ENCODE measurements around the gene ROBO3. TPM values are rescaled to one million over a fixed set of nuclear protein-coding genes. Genes with fewer than 3 reads are reported as not detected.

ROBO3 gene
- total RNA-seq, 1 experiment from 2014 or later, result 30.7 TPM

GRCh38 chr11:124922831-124923230 is 57.6 kb downstream of the ROBO3 start:
- Histone ChIP-seq H3K4me3 (replicated peaks in 1 of 2; ENCODE audit: low read depth in 1 of 2, low read length in 2 of 2) (no peak overlapping the region), H3K4me1 (ENCODE audit: control insufficient read depth in 1 of 2, insufficient read depth in 2 of 2, low read length in 2 of 2) (no peaks in the 10 kb centered on the region), H3K27me3 (ENCODE audit: insufficient read depth, low read length) (no peaks in the 10 kb centered on the region), H3K9me3 (ENCODE audit: control insufficient read depth in 1 of 2, insufficient read depth in 1 of 2, low read depth in 1 of 2, low read length in 2 of 2) (no peaks in the 10 kb centered on the region), H3K27ac (ENCODE audit: low read depth, low read length) (no peak overlapping the region), H4K20me1 (ENCODE audit: insufficient read depth) (no peaks in the 10 kb centered on the region), H3K9ac (ENCODE audit: low read length) (no peak overlapping the region), H3K79me2 (ENCODE audit: insufficient read depth, low read length) (no peaks in the 10 kb centered on the region), H3K36me3 (ENCODE audit: control insufficient read depth in 1 of 2, insufficient read depth in 2 of 2, low read length in 2 of 2) (no peaks in the 10 kb centered on the region), H3K4me2 (ENCODE audit: low read length) (no peak overlapping the region), H2AFZ (ENCODE audit: low read depth, low read length, poor library complexity, severe bottlenecking) (no peak overlapping the region), H3K9me2 (ENCODE audit: insufficient read depth) (no peaks in the 10 kb centered on the region)
- intact Hi-C loops (cut with micrococcal nuclease), result no loop called here
- no TSS peak for BruUV-seq (replicated peaks)
- ChIA-PET CTCF (no interaction called here), POLR2A (no interaction called here), RAD21 (ENCODE audit: low non-redundant PET in 1 of 2, low total read pairs in 2 of 2, uncharacterized antibody in 2 of 2, unreplicated experiment in 2 of 2) (no interaction called here)
- ATAC-seq (no peak), DNase-seq (ENCODE audit: low read depth, low spot score) (no peak)
- TF ChIP-seq ATF3 (IDR thresholded peaks at IDR 0.05) (no peak), POLR2A (IDR thresholded peaks at IDR 0.05; ENCODE audit: borderline replicate concordance, extremely low read depth, insufficient read depth, insufficient read length) (no peak), ZFX (IDR thresholded peaks at IDR 0.05) (no peak), JUND (IDR thresholded peaks at IDR 0.05) (no peak), SRF (IDR thresholded peaks at IDR 0.05; ENCODE audit: low read depth) (no peak), SIN3A (IDR thresholded peaks at IDR 0.05; ENCODE audit: low read depth) (no peak), YY1 (IDR thresholded peaks at IDR 0.05; ENCODE audit: extremely low read depth, insufficient replicate concordance, low read depth, low read length) (no peak), RAD21 (IDR thresholded peaks at IDR 0.05; ENCODE audit: low read depth) (no peak), TCF7L2 (IDR thresholded peaks at IDR 0.05; ENCODE audit: borderline replicate concordance, extremely low read depth, insufficient read depth, insufficient read length) (no peak), FOSL1 (IDR thresholded peaks at IDR 0.05; ENCODE audit: low read depth) (no peak), ELF1 (IDR thresholded peaks at IDR 0.05; ENCODE audit: borderline replicate concordance, low read depth) (no peak), EGR1 (IDR thresholded peaks at IDR 0.05; ENCODE audit: low read depth) (no peak), POLR2AphosphoS5 (IDR thresholded peaks at IDR 0.05; ENCODE audit: low read depth, low read length) (no peak), EZH2 (IDR thresholded peaks at IDR 0.05) (no peak), CEBPB (IDR thresholded peaks at IDR 0.05; ENCODE audit: low read depth) (no peak), ZBTB33 (IDR thresholded peaks at IDR 0.05; ENCODE audit: extremely low read depth, insufficient replicate concordance, low read length) (no peak)
- TF ChIP-seq, protein P1, sequence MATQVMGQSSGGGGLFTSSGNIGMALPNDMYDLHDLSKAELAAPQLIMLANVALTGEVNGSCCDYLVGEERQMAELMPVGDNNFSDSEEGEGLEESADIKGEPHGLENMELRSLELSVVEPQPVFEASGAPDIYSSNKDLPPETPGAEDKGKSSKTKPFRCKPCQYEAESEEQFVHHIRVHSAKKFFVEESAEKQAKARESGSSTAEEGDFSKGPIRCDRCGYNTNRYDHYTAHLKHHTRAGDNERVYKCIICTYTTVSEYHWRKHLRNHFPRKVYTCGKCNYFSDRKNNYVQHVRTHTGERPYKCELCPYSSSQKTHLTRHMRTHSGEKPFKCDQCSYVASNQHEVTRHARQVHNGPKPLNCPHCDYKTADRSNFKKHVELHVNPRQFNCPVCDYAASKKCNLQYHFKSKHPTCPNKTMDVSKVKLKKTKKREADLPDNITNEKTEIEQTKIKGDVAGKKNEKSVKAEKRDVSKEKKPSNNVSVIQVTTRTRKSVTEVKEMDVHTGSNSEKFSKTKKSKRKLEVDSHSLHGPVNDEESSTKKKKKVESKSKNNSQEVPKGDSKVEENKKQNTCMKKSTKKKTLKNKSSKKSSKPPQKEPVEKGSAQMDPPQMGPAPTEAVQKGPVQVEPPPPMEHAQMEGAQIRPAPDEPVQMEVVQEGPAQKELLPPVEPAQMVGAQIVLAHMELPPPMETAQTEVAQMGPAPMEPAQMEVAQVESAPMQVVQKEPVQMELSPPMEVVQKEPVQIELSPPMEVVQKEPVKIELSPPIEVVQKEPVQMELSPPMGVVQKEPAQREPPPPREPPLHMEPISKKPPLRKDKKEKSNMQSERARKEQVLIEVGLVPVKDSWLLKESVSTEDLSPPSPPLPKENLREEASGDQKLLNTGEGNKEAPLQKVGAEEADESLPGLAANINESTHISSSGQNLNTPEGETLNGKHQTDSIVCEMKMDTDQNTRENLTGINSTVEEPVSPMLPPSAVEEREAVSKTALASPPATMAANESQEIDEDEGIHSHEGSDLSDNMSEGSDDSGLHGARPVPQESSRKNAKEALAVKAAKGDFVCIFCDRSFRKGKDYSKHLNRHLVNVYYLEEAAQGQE (IDR thresholded peaks at IDR 0.05; ENCODE audit: low read depth), result no peak
- TF ChIP-seq, protein P2, sequence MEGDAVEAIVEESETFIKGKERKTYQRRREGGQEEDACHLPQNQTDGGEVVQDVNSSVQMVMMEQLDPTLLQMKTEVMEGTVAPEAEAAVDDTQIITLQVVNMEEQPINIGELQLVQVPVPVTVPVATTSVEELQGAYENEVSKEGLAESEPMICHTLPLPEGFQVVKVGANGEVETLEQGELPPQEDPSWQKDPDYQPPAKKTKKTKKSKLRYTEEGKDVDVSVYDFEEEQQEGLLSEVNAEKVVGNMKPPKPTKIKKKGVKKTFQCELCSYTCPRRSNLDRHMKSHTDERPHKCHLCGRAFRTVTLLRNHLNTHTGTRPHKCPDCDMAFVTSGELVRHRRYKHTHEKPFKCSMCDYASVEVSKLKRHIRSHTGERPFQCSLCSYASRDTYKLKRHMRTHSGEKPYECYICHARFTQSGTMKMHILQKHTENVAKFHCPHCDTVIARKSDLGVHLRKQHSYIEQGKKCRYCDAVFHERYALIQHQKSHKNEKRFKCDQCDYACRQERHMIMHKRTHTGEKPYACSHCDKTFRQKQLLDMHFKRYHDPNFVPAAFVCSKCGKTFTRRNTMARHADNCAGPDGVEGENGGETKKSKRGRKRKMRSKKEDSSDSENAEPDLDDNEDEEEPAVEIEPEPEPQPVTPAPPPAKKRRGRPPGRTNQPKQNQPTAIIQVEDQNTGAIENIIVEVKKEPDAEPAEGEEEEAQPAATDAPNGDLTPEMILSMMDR (IDR thresholded peaks at IDR 0.05 in 2 of 3, conservative IDR thresholded peaks at IDR 0.05 in 1 of 3; ENCODE audit: borderline replicate concordance in 1 of 3, insufficient read depth in 1 of 3, low read depth in 2 of 3, low read length in 2 of 3), result no peak
- TF ChIP-seq, protein P3, sequence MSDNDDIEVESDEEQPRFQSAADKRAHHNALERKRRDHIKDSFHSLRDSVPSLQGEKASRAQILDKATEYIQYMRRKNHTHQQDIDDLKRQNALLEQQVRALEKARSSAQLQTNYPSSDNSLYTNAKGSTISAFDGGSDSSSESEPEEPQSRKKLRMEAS (IDR thresholded peaks at IDR 0.05), result no peak
